Fibroblast of the aortic adventitia (primary cell): Measurements from ENCODE around the gene POU3F3. TPM values are rescaled to one million over a fixed set of nuclear protein-coding genes. Genes with fewer than 3 reads are reported as not detected.

ENCODE experiments used
- DNase-seq: peaks from one replicate; pipeline ENCODE4 v3.0.0-alpha.2; 2010; ENCODE audit warnings: low read depth
- H3K4me3 ChIP-seq: 2 replicates; pipeline ENCODE4 v1.5.1; 2011; ENCODE audit warnings: low read depth, mild to moderate bottlenecking, control low read depth, low read length, moderate library complexity
- total RNA-seq: library from RNA; depleted of rRNA; stranded (reverse); fragments of >200 nt; gene quantifications from 2 replicates; pipeline ENCODE4 v1.2.3, GENCODE V29; 2012; ENCODE audit warnings: low replicate concordance
- TF ChIP-seq, protein P1 (sequence below): IDR thresholded peaks from 2 replicates; pipeline ENCODE4 v1.5.1; 2011; ENCODE audit warnings: mild to moderate bottlenecking, low read length, control low read depth, inconsistent platforms; ENCODE audit not compliant: insufficient read depth

POU3F3 gene
- total RNA-seq, 1 donor = not detected

DNA sequence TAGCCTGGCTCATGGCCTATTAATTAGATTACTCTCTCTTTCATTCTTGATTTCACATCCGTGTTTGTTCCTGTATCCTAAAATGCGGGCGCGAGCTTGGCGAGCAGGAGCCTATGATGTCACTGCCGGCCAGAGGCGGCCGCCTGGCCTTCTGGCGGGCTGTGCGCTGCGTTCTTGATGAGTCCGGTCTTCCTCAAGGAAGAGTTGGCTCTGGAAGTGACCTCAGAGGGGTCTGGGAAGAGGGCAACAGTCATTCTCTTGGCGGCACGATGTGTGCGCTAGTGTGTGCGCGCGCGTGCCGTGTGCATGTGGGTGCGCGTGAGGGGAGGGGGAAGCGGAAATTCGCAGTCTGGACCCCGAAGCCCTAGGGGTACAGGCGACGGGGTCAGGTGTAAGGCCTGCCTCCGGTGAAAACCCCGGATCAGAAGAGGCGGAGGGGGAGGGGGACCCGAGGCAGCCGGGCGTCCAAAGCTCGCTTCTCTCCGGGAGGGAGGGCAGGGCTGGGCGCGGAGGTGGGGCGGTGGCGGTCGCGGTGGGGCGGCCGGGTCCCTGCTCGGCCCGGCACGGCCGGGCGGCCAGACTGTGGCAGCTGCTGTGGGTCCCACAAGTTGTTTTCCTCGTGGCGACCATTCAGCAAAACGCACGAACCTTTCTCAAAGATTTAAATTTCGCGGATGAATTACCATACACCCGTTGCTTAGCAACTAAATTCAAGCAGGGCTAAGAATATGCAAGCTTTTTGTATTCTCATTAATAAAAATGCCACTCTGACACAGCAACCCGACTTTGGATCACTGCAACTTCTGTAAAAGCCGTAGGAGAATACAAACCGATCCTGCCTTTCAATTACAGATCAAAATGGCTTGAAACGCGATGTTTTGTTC lies 8.4 kb downstream of the POU3F3 start:
- DNase-seq = no peak
- H3K4me3 ChIP-seq = no peak overlapping the region

DNA sequence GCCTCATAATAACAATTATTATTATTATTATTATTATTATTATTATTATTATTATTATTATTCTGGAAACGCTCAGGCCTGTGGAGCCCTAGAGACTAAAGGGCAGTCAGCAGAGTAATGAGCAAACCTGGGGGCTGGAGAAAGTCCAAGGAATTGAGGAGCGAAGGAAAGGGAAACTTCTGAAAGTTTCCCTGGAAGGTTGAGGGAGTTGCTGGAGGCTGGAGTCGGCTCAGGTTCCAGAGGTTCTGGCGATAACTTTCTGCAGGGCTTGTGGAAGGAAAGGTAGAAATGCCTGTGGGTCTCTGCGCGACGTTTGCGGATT lies 9.2 kb downstream of the POU3F3 start:
- H3K4me3 ChIP-seq = no peak overlapping the region
- DNase-seq = no peak
- TF ChIP-seq, protein P1, sequence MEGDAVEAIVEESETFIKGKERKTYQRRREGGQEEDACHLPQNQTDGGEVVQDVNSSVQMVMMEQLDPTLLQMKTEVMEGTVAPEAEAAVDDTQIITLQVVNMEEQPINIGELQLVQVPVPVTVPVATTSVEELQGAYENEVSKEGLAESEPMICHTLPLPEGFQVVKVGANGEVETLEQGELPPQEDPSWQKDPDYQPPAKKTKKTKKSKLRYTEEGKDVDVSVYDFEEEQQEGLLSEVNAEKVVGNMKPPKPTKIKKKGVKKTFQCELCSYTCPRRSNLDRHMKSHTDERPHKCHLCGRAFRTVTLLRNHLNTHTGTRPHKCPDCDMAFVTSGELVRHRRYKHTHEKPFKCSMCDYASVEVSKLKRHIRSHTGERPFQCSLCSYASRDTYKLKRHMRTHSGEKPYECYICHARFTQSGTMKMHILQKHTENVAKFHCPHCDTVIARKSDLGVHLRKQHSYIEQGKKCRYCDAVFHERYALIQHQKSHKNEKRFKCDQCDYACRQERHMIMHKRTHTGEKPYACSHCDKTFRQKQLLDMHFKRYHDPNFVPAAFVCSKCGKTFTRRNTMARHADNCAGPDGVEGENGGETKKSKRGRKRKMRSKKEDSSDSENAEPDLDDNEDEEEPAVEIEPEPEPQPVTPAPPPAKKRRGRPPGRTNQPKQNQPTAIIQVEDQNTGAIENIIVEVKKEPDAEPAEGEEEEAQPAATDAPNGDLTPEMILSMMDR = no peak

More for the DNA sequence above, 8.4 kb downstream of the POU3F3 start:
- TF ChIP-seq, protein P1 = no peak

DNA sequence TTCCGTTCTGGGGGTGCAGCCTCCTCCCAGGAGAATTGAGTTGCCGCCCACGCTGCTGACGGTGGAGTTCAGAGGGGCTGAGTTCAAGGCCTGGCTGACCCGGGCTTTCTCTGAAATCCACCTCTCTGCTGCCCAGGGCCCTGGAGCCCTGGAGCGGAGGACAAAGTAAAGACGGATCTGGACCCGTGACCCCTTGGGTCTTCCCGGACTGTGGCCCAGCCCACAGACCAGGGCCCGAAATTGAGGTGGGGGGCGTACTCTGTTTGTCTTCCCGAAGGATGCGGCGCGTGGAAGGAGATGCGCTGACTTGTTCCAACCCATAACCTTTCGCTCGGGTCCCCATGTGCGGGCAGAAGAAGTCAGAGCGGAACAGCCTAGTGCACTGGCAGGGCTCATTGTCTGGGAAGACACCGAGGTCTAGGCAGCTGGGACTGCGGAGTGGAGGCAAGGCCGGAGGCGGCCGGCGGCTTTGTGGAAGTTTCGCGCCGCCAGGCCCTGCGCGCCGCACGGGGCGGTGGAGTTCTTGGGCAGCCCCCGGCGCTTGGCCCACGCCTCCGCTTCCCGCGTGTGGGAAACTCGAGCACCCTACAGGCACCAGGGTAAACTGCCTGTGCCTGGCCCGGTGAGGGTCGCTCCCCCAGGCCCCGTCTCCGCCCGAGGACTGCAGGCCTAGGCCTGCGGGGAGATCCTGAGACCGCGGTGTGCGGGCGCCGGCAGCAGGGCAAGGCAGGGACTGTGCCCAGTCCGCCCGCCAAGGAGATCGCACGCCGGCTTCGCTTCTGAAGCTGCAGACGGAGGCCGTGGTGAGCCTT lies 9.8 kb downstream of the POU3F3 start:
- TF ChIP-seq, protein P1 = no peak
- no peak for DNase-seq
- no peak overlapping the region for H3K4me3 ChIP-seq

DNA sequence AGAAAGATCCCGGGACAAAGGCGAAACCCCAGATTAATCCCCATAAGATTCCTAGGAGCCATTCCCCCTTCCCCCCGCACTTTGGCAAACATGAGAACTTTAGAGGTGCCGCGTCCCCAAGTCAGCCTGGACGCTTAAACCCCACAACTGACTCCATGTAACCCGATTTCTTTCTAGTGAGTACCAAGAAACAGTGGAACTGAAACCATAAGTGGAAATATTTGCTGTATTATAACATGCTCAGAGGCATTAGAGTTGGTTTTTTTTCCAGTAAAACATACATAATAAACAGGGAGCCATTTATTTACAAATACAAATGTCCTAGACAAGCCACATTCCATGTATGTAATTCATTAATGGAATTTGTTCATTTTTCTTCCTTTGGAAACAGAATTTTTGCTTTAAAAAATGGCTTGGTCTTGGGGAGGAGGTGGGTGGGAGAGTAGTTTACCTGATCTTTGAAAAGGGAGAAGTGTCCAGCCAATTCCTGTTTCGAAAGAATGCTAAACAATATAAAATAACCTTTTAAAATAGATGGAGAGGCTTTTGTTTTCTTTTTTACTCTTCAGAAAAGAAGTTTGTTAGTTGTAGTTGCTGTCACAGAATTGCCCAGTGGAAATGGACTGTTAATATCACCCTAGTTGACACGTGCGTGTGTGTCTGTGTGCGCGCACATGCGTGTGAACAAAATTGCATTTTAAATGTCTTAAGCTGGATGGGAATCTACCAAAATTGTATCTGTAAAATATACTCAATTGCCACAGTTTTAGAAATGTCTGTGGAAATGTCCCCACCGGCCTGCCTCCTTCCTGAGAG lies 10.6 kb downstream of the POU3F3 start:
- no peak for DNase-seq
- TF ChIP-seq, protein P1 = no peak
- no peak overlapping the region for H3K4me3 ChIP-seq

DNA sequence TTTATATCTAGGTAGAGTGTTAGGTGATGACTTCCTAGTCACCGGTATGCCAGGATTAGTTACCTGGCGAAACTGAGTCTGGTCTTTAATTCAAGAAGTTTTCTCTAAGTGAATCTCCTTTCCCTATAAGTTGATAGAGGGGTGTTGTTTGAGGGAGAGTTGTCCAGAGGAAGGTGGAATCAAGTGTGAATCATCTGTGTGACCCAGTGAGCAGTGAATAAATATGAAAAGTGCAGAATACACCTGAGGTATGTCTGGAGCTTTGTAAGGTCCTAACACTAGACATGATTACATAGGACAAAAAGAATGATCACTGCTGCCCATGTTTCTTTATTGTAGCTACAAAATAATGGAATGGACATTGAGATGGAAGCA lies 11.2 kb downstream of the POU3F3 start:
- H3K4me3 ChIP-seq = no peak overlapping the region
- TF ChIP-seq, protein P1 = no peak
- DNase-seq = no peak

DNA sequence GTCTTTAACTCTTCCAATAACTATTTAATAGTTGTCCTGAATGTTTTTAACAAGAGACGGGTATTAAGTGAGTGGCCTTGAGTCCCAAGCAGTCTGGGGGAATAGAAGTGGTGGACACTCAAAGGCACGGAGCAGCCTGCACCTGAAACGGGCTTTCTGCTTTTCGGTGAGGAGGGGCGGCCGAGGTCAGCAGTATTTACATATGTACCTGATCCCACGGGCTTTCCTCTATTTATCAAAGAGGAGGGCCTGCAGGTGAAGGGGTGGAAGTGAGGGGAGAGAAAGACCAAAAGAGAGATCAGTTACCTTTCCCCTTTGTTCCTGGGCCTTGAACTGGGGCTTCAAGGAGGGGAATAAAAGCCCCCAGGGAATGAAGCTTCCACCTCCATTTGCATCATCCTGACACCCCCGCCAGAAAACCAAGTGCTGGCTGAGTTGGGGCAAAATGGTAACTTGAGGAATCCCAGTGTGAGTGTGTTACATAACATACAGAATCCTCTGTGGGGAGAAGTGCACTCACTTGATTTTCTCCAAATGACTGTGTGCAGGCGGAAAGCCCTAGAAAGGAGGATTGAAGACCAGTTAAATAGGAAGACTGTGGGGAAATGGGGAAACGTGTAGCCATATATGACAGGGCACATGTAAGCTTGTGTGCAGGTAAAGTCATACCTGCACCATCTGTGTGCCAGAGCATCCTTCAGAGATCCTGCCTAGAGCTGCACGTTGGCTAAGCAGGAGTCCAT lies 12.4 kb downstream of the POU3F3 start:
- TF ChIP-seq, protein P1 = no peak
- DNase-seq = no peak
- H3K4me3 ChIP-seq = no peak overlapping the region
